ENCODE data around the gene CHST4. TPM values are rescaled to one million over a fixed set of nuclear protein-coding genes. Genes with fewer than 3 reads are reported as not detected.

Gene CHST4
- total RNA-seq, 1 experiment from 2014 or later: 5.9 TPM

GRCh38 chr16:71504901-71505300, 21.3 kb upstream of the CHST4 start:
- Histone ChIP-seq H4K91ac (ENCODE audit: insufficient read length, low read depth, low read length) (no peak overlapping the region), H3K4me2 (ENCODE audit: insufficient read depth, insufficient read length, low read length) (no peak overlapping the region), H3K56ac (ENCODE audit: insufficient read length, low read depth, low read length) (no peak overlapping the region), H2BK20ac (ENCODE audit: low read depth, low read length, poor library complexity, severe bottlenecking) (no peak overlapping the region), H3T11ph (ENCODE audit: low read length) (no peak overlapping the region), H3K4ac (ENCODE audit: low read depth, low read length) (no peak overlapping the region), H2AK5ac (ENCODE audit: insufficient read length, low read length) (no peak overlapping the region), H3K4me1 (ENCODE audit: insufficient read depth, low read length) (no peaks in the 10 kb centered on the region), H3K23ac (ENCODE audit: insufficient read length, low read depth, low read length) (no peak overlapping the region), H3K27ac (ENCODE audit: insufficient read length, low read depth, low read length) (no peak overlapping the region), H3K9ac (ENCODE audit: extremely low read depth, insufficient read length, low read length) (no peak overlapping the region), H4K8ac (replicated peaks; ENCODE audit: insufficient read length, low read depth, low read length) (no peak overlapping the region), H3K27me3 (ENCODE audit: insufficient read depth, low read length) (no peaks in the 10 kb centered on the region), H2BK15ac (ENCODE audit: low read depth, low read length) (no peak overlapping the region), H3K14ac (ENCODE audit: insufficient read depth, low read length) (no peak overlapping the region), H4K5ac (ENCODE audit: insufficient read length, low read depth, low read length) (no peak overlapping the region), H3K18ac (ENCODE audit: insufficient read length, low read depth, low read length) (no peak overlapping the region), H4K20me1 (ENCODE audit: control insufficient read depth, insufficient read depth, insufficient read length) (no peaks in the 10 kb centered on the region), H3K9me3 (ENCODE audit: control insufficient read depth, low read depth, low read length) (no peaks in the 10 kb centered on the region), H3K79me1 (ENCODE audit: insufficient read depth, low read depth, low read length, poor library complexity, severe bottlenecking) (no peaks in the 10 kb centered on the region), H2BK120ac (ENCODE audit: low read depth, low read length, poor library complexity, severe bottlenecking) (no peak overlapping the region), H3K23me2 (ENCODE audit: insufficient read length, low read depth, low read length, poor library complexity, severe bottlenecking) (no peaks in the 10 kb centered on the region), H3K79me2 (ENCODE audit: insufficient read depth, low read length) (no peaks in the 10 kb centered on the region), H2BK12ac (ENCODE audit: insufficient read length, low read depth, low read length) (no peak overlapping the region), H2BK5ac (ENCODE audit: insufficient read length, low read length) (no peak overlapping the region), H2AFZ (ENCODE audit: low read length) (no peak overlapping the region)
- no peaks in the 10 kb centered on the region for H3K36me3 Mint-ChIP-seq (ENCODE audit: insufficient read depth in 1 of 3, low read depth in 3 of 3)
- H3K9me3 Mint-ChIP-seq: no peaks in the 10 kb centered on the region; a peak in 1 of 5 replicates
- no peak for TF ChIP-seq CTCF (conservative IDR thresholded peaks at IDR 0.05)
- DNase-seq: no peak
- no peak overlapping the region for H3K4me3 Mint-ChIP-seq
- H3K27ac Mint-ChIP-seq: no peak overlapping the region
- no peaks in the 10 kb centered on the region for H3K4me1 Mint-ChIP-seq
- H3K27me3 Mint-ChIP-seq (ENCODE audit: low read depth): peaks cover 11% of the 10 kb centered on the region
- WGBS (ENCODE audit: extremely low coverage, insufficient read length, low lambda C conversion rate): no CpG with 5 or more reads among the region's 5 CpGs
